ENCODE results near the gene GPR146. TPM values are rescaled to one million over a fixed set of nuclear protein-coding genes. Genes with fewer than 3 reads are reported as not detected.

GPR146 gene
- total and polyA plus RNA-seq, 2 of the 8 experiments (the other 6 are each of a cell fraction or from before 2014, with no cell fraction given) = 1.8 to 2.7 TPM

DNA sequence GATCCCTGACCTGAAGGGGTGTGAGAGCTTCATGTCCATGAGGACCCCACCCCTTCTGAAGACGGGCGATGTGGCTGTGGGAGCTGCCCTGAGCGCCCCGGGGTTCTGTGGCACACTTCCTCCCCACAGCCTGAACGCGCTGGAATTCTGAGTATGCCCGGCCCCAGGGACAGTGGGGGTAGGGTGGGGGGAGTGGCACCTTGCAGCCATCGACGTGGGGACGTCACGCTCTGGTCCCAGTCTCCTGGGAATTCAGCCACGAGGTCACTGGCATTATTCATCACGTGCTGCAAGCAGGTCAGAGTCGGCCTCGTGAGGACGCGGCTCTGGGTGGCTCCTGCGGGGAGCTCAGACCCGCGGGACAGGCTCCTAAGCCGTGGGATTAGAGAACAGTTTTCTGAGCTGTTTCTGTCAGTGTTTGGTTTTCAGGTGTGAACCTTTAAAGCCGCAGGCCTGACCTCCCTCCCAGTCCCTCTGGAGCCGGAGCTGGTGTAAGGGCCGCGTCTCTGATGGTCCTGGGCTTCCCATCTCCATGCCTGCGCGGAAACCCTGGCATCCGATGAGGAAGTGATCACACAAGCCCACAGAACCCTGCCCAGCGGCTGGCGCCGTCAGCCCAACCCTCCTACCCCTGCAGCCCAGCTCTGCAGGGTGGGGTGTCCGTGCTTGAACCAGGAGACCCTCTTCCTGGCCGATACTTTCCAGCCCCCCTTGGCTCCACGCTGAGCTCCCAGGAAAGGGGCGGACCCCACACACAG lies 16.1 kb downstream of the GPR146 start:
- FAIRE-seq (no peak), DNase-seq (ENCODE audit: low read depth in 1 of 2, low spot score in 2 of 2) (no peak)
- Histone ChIP-seq H3K4me2 (ENCODE audit: insufficient read depth in 1 of 2, low read depth in 2 of 2, low read length in 2 of 2) (peak overlapping the region; percentile 62 to 89), H3K79me2 (ENCODE audit: control insufficient read depth in 1 of 2, insufficient read depth in 2 of 2, low read length in 2 of 2) (no peaks in the 10 kb centered on the region; a peak in 1 of 4 replicates), H3K14ac (ENCODE audit: insufficient read length) (no peak overlapping the region), H3K4ac (replicated peaks; ENCODE audit: insufficient read length, low read depth, low read length) (no peak overlapping the region), H2AFZ (ENCODE audit: low read length) (no peak overlapping the region), H3K23me2 (ENCODE audit: low read depth, low read length) (no peaks in the 10 kb centered on the region; the same call in 1 of the 2 replicates), H3K9ac (replicated peaks in 1 of 4; ENCODE audit: extremely low read depth in 1 of 4, low read depth in 3 of 4, low read length in 3 of 4) (peak overlapping the region in 1 of 4 experiments; percentile 33; a peak in 2 of 7 replicates), H3K27me3 (replicated peaks in 1 of 4; ENCODE audit: control insufficient read depth in 3 of 4, extremely low read depth in 1 of 4, insufficient read depth in 3 of 4, low read length in 3 of 4) (no peaks in the 10 kb centered on the region), H3K23ac (ENCODE audit: insufficient read length) (no peak overlapping the region), H3K4me1 (replicated peaks in 1 of 4; ENCODE audit: control insufficient read depth in 3 of 4, insufficient read depth in 4 of 4, low read length in 3 of 4) (peaks cover 0 to 16% (median 11%) of the 10 kb centered on the region in 4 experiments; a peak in 6 of 7 replicates), H4K20me1 (replicated peaks in 1 of 2; ENCODE audit: control insufficient read depth in 1 of 2, insufficient read depth in 2 of 2, low read length in 2 of 2) (peaks cover 14 to 16% of the 10 kb centered on the region in 2 experiments), H3K9me3 (ENCODE audit: insufficient read depth in 2 of 2, low read depth in 1 of 2, low read length in 1 of 2) (no peaks in the 10 kb centered on the region), H3K27ac (ENCODE audit: low read depth, low read length) (no peak overlapping the region), H3K18ac (ENCODE audit: extremely low read depth, low read length) (no peak overlapping the region), H4K5ac (ENCODE audit: insufficient read length, low read depth, low read length) (no peak overlapping the region), H4K91ac (replicated peaks; ENCODE audit: insufficient read length, low read length) (no peak overlapping the region), H3K79me1 (ENCODE audit: low read depth, low read length) (peaks cover 5% of the 10 kb centered on the region; the same call in 1 of the 2 replicates), H2AK5ac (ENCODE audit: low read depth, low read length) (no peak overlapping the region), H2BK12ac (ENCODE audit: low read depth, low read length) (peak overlapping the region; percentile 50; the same call in 1 of the 2 replicates), H4K8ac (ENCODE audit: extremely low read depth, insufficient read depth, low read length) (peak overlapping the region; percentile 41; the same call in 1 of the 2 replicates), H3K56ac (replicated peaks; ENCODE audit: insufficient read length, low read depth, low read length) (no peak overlapping the region), H2BK20ac (ENCODE audit: low read length) (no peak overlapping the region), H3K36me3 (ENCODE audit: control insufficient read depth in 2 of 4, insufficient read depth in 4 of 4, low read length in 3 of 4) (peaks cover 0 to 11% (median 0%) of the 10 kb centered on the region in 4 experiments; a peak in 1 of 8 replicates), H2BK15ac (ENCODE audit: low read length) (0 out of 2 replicates have a peak overlapping the region, but pooled peaks have one; percentile 88), H3K4me3 (ENCODE audit: extremely low read depth in 1 of 4, insufficient read depth in 2 of 4, low read depth in 3 of 4, low read length in 4 of 4) (peak overlapping the region; percentile 15 to 55 (median 30); a peak in 6 of 8 replicates), H2BK5ac (ENCODE audit: low read depth, low read length) (no peak overlapping the region), H2BK120ac (replicated peaks; ENCODE audit: low read depth, low read length) (no peak overlapping the region)
- TF ChIP-seq CREB1 (IDR thresholded peaks at IDR 0.05) (0 out of 2 replicates have a peak, but pooled peaks have one; percentile 21), MAX (IDR thresholded peaks at IDR 0.05) (peak; percentile 77), GTF2F1 (IDR thresholded peaks at IDR 0.05; ENCODE audit: borderline replicate concordance, low read depth, low read length) (no peak), BACH1 (IDR thresholded peaks at IDR 0.05; ENCODE audit: low read length) (peak; percentile 32; the same call in 1 of the 2 replicates), TEAD4 (IDR thresholded peaks at IDR 0.05; ENCODE audit: low read depth, low read length) (peak; percentile 84), TAF1 (IDR thresholded peaks at IDR 0.05; ENCODE audit: low read depth, low read length) (no peak)
- TF ChIP-seq, protein P1, sequence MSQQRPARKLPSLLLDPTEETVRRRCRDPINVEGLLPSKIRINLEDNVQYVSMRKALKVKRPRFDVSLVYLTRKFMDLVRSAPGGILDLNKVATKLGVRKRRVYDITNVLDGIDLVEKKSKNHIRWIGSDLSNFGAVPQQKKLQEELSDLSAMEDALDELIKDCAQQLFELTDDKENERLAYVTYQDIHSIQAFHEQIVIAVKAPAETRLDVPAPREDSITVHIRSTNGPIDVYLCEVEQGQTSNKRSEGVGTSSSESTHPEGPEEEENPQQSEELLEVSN (IDR thresholded peaks at IDR 0.05) = peak; percentile 35; the same call in 1 of the 2 replicates
- TF ChIP-seq, protein P2, sequence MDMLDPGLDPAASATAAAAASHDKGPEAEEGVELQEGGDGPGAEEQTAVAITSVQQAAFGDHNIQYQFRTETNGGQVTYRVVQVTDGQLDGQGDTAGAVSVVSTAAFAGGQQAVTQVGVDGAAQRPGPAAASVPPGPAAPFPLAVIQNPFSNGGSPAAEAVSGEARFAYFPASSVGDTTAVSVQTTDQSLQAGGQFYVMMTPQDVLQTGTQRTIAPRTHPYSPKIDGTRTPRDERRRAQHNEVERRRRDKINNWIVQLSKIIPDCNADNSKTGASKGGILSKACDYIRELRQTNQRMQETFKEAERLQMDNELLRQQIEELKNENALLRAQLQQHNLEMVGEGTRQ (IDR thresholded peaks at IDR 0.05; ENCODE audit: low read length) = peak; percentile 48; the same call in 1 of the 2 replicates
- ChIA-PET CTCF (ENCODE audit: partially characterized antibody) (interaction anchor here (0.5 to 8.1 kb wide), 12 partner anchors 10 to 151 kb away, joined by 3 to 76 read pairs (median 4); partner anchors contain the start of gene GPR146), POLR2A (ENCODE audit: partially characterized antibody) (interaction anchor here (0.5 to 2.0 kb wide), 9 partner anchors 9 to 107 kb away, joined by 3 to 6 read pairs (median 3); partner anchors contain the start of gene GPR146)
- WGBS, 2 experiments (ENCODE audit: extremely low coverage in 1 of 2, insufficient coverage in 1 of 2, insufficient read length in 1 of 2, insufficient replicate concordance in 2 of 2, low coverage in 1 of 2, low lambda C conversion rate in 2 of 2, missing lambda C conversion rate in 1 of 2) = 64% methylated on average over 32 of the region's 35 CpGs; no CpG with 5 or more reads in 1 of the 2 experiments

Data from H1 (cell line).